Stimulated activated CD8-positive, alpha-beta memory T cell treated with anti-CD3 and anti-CD28 coated beads, Interleukin-12 subunit alpha, Interleukin-12 subunit beta, amount 100 ng/mL, for 4 hours (primary cell): ENCODE data around the gene GPX3.

Experiments used
- DNase-seq: peaks from one replicate; pipeline ENCODE4 v3.0.0-alpha.2; 2020; ENCODE audit warnings: low read depth

GPX3 gene

GRCh38 chr5:151014680-151015343 lies 5.6 kb upstream of the GPX3 start:
- DNase-seq, result no peak

DNA sequence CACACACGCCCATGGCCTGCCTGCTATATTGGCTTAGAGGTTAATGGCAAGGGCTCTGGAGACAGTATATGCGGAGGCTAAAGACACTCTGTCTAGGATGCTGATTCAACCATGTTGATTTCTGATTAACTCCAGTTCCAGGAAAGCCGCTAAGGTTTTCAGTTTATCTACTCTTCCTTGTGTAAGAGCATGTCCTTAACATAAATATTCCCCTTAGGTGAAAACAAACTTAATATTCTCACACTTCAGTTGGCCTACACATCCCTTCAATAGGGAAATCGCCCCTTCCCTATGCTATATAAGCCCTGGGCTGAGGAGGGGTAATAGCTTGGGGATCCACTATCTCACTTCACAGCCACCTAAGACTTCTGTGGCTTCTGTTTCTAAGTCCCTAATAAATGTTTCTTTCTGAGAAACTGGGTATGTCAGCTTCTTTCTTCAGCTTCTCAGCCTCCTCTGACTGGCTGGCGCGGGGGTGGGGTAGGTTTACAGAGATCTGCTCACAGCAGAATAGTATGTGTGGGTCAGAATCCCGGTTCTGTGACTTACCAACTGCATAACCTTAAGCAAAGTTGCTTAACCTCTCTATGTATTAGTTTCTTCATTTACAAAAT lies 4.3 kb upstream of the GPX3 start:
- no peak for DNase-seq

DNA sequence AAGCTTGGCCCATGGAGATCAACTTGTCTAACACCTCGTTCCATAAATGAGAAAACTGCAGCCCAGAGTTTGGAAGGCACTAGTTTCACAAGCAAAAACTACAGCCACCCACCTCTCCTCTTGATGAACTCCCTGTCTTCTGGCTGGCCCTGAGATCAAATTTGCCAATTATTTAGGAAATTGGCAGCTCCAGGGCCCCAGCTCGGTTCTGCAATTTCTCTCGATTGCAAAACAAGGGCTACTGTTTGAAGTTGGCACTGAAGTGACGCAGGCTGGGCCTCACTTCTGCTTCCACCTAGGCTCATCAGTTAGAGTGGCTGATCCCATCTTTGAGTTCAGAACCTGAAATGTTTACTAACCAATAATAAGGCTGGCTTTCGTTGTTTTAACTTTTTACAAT lies 3.7 kb upstream of the GPX3 start:
- DNase-seq, result no peak

- no peak for DNase-seq
Measured at GRCh38 chr5:151017897-151018296, 2.5 kb upstream of the GPX3 start.

DNA sequence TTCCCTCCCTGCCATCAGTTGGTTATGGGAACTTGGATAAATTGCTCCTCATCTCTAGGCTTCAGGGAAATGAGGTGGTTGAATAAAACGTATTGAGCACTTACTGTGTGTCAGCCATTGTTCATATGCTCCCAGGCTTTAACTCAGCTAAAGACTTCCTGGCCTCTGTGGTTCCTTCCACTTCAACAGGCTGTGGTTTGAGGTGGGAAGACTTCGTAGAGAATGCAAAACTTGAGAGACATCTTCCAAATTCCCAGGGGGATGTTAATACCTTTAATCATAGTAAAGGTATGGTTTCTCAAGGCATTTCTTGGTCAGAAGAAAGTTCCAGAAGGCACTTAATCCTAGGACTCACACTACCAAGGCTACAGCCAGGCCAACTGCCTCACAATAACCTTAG lies 1.5 kb upstream of the GPX3 start:
- DNase-seq, result no peak

GRCh38 chr5:151019331-151019730 lies 1.1 kb upstream of the GPX3 start:
- no peak for DNase-seq

DNA sequence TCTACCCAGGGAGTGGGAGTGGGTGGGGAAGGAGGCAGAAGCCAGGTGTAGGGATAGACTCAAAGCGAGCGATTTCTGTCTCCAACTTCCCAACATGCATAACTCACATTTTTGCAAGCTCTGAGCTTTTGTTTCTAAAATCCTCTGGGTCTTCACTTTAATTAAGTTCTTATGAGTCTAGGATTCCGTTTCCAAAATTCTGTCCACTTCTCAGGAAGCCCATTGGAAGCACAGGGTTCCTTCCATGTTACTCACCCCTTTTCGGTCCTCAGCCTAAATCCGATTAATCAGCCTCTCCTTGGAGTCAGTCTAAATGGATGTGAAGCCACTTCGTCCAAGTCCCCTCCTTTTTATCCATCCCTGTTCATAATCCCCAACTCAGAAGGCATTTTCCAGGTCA lies 1.4 kb downstream of the GPX3 start:
- DNase-seq, result no peak

- no peak for DNase-seq
Measured at GRCh38 chr5:151022511-151023018, 2.2 kb downstream of the GPX3 start.

GRCh38 chr5:151023047-151023615 lies 2.7 kb downstream of the GPX3 start:
- no peak for DNase-seq

DNA sequence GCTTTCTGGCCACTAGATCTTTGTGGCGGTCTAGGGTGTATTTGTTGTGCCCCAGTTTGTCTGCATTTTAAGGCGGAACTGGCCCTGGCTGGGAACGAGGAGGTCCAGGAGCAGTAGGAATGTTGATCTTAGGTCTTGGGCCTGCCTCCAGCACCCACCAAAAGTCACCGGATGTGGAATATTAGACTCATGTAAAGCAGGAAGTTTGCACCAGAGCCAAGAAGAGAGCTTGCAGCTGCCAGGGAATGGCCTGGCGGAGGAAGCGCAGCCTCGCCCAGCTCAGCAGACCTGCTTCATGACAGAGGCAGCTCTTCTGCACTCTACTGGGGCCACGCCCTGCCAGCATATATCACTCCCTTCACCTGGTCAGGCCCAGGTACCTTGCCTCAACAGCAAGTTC lies 3.3 kb downstream of the GPX3 start:
- DNase-seq, result no peak

GRCh38 chr5:151024440-151025249 lies 4.3 kb downstream of the GPX3 start:
- DNase-seq, result no peak

GRCh38 chr5:151025250-151025606 lies 4.8 kb downstream of the GPX3 start:
- no peak for DNase-seq

DNA sequence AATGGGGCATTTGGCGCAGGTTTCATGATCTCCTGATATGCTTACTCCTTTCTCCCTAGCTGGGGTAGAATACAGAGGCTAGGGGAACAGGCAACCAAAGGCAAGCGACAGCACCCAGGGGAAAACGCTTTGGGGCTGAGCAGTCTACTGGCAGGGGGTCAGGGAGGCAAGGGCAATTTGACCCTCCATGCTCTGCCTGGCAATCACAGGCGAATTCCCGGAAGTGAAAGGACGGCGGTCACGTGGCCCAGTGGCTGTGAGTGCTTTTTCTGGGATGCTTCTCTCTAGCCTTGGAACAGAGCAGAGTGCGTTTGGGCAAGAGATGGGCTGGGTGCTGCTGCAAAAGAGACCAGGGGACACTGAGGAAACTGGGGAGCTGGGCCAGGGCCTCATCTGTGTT lies 5.7 kb downstream of the GPX3 start:
- no peak for DNase-seq

GRCh38 chr5:151026679-151027078 lies 6.3 kb downstream of the GPX3 start:
- no peak for DNase-seq

- no peak for DNase-seq
Measured at GRCh38 chr5:151027961-151028479, 7.6 kb downstream of the GPX3 start.

GRCh38 chr5:151028717-151029116 lies 8.3 kb downstream of the GPX3 start:
- no peak for DNase-seq

DNA sequence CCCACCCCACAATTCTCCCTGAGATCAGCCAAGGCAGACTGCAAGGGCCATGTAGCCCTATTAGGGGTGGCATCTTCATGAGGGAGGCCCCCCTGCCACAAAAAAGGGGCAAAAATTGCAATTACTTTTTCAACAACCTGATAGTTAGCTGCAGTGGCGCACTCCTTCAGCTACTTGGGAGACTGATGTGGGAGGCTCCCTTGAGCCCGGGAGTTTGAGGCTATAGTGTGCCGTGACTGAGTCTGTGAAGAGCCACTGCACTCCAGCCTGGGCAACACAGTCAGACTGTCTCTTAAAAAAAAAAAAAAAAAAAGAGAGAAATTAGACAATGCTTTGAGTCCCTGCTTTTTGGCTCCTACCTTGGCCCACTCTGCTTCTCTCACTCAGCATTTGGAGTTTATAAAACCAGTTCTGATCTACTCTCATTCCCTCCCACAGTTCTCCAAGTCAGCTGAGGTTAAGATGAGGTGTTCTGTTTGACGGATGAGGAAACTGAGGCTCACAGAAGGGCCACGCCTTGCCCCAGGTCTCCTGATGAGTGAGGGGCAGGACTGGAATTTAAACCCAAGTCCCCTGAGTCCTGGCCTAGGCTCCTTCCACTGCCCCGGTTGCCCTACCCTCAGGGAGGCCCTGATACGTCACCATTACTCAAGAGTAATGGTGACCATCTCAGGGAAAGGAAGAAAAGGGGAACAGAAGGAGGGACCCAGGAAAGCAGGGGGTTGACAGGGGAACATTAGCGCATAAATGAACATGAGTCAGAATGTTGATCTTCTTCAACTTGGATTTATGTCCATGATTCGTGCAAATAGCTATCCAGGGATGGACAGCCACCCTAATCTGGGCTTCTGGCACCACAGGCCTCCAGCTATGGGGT lies 9.0 kb downstream of the GPX3 start:
- DNase-seq, result no peak

DNA sequence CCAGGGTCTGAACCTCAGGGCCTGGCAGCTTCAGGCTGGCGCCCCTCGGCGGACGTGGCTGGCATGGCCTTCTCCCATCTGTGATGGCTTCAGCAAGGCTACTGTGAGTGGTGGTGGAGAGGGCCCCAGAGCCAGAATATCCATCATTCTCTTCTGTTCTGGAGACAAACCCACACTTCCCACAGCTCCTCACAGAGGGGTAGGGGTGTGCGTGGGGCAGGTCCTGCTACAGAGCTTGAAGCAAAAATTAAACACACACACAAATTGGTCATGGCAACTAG lies 9.6 kb downstream of the GPX3 start:
- no peak for DNase-seq

DNA sequence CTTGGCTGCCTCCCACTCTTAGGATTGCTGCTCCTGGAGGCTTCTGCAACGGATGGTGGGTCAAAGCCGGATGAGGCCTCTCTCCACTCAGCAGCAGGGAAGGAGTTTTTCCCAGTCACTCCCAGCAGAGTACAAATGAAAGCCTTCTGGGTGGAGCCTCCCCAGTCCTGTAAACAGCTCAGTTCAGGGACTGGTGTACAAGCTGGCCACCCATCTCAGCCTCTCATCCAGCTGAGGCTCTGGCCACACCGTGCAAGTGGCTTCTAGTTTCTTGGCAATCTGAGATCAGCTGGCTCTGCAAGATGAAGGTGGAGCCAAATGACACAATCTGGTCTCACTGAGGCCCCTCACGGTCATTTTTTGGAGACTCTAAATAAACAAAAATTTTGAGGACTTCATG lies 10.0 kb downstream of the GPX3 start:
- no peak for DNase-seq

- no peak for DNase-seq
Measured at GRCh38 chr5:151031554-151031953, 11.2 kb downstream of the GPX3 start.

DNA sequence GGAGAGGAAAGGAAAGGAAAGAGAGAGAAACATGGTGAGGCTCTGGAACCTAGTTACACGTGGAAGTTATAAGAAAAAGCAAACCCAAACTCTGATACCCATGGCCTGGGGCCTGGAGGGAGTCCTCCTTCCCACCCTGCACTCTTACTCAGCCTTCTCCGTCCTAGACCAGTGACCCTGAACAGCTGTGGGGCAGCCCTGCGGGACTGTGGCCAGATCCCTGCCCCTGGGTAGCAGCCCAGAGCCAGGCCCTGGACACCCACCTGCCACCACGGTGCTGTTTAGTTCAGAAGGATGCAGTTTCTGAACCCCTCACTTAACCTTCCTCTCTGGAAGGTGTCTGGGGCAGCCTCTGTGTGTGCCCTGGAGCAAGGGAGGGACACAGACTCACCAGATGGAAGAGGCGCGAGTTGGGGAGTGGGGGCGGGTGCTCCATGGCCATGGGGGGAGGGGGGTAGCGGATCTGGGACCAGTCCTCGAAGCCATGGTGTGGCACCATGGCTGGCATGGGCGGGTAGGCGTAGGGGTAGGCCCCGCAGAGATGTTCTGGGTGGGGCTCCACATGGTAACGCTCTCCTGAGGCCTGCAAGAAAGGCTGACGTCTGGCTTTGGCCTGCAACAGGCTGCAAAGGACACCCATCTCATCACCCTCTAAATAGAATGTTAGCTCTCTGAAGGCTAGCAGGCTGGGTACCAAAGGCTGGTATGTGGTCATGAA lies 13.0 kb downstream of the GPX3 start:
- no peak for DNase-seq
